GM19463 (cell line): Measurements from ENCODE around the gene GPN2.
"Not testable (repeated sequence)": the region's sequence is repeated elsewhere in the genome, so short reads cannot be mapped to it uniquely, and the experiment has no call there.

Source experiments
- ATAC-seq: cut with Tn5 transposase; IDR thresholded peaks from one replicate; pipeline ENCODE4 v1.9.1; 2021; ENCODE audit warnings: mild to moderate bottlenecking, moderate library complexity; ENCODE audit not compliant: unreplicated experiment

GPN2 gene

DNA sequence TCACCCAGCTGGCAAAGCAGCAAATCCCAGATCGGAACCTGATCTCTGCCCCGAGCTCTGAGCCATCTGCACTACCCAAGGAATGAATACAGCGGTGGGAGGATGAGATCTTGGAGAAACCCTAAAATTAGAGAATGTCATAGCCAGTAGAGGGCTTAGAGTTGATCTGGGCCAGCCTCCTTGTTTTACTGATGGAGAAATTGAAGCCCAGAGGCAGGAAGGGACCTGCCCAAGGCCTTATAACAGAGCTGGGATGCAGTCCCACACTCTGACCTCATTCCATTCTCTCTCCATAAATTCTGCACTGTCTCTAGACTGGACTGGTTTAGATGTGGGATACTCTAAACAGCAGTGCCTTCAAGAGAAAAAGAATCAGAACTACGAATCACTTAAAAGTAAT, 31.9 kb downstream of the GPN2 start:
- ATAC-seq = no peak

- no peak for ATAC-seq
These were observed 32.5 kb downstream of the GPN2 start for GRCh38 chr1:26857473-26858060.

DNA sequence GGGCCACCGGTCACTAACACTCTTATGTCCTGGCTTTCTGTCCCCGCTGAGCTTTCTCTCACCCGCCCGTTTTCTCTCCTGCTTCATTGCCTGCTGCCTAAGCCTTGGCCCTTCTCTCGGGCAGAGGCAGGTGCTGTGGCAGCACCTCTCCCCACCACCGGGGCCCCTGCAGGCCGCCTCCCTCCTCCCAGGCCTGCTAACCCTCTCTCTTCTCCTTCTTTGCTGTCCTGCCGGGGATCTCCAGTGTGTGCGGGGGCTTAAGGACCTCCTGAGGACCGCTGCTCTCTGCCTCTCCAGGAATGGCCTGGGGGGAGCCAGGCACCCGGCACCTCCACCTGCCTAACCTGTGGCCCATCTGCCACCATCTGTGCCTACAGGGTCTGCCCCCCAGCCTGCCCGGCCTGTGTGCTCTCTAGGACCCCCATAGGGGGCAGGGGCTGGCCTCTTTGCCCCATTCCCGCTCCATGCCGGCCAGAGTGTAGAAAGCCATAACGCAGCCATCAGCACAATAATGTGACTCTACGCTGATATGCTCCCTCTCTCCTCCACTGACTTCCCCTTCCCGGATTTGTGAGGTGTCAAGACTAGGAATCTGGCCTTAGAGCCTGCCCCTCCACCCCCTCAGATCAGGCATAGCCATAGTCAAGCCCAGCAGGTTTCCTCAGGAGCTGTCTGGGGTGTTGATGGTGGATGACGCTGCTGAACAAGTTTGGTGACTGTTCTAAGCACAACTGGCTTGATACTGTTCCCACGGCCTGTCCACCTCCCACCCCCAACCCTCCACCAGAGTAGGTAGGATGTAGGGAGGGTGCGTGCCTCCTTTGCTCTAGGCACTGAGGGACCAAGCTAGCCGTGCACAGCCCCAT, 33.2 kb downstream of the GPN2 start:
- no peak for ATAC-seq

DNA sequence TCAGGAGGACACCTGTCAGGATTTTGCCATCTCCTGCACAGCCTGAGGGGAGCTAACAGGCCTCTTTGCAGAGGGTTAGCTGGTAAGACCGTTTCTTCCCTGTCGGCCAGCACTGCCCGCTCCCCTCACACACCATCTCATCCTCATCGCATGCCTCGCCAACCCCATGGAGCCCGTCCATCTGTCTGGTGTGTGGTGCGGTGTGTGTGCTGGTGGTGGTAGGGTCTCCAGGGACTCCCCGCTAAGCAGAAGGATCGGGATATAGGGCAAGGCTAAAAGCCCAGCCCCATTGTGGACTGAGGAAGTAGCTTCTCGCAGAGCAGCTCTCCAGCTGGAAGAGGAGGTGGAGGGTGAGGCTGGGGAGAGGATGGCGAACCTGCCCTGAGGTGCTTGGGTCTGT, 33.9 kb downstream of the GPN2 start:
- no peak for ATAC-seq

DNA sequence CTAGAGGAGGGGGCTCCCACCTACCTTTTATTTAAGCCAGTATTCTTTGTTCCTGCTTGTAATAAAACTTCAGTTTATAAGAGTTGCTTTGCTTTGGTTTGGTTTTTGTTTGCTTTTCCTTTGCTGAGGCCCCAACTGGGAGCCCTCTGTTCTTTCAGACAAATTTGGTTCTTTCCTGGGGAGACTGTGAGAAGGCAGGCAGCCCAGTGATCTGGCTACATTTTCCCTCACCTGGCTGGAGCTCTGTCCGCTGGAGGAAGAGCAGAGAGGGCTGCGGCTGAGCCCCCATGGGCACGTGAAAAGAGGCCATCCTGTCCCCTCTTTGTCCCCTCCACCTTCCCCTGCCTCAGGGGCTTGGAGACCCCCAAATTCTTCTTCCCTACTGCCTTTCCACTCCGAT, 34.4 kb downstream of the GPN2 start:
- no peak for ATAC-seq

GRCh38 chr1:26854906-26855305, 35.2 kb downstream of the GPN2 start:
- no peak for ATAC-seq

GRCh38 chr1:26853600-26853999, 36.5 kb downstream of the GPN2 start:
- ATAC-seq = no peak

DNA sequence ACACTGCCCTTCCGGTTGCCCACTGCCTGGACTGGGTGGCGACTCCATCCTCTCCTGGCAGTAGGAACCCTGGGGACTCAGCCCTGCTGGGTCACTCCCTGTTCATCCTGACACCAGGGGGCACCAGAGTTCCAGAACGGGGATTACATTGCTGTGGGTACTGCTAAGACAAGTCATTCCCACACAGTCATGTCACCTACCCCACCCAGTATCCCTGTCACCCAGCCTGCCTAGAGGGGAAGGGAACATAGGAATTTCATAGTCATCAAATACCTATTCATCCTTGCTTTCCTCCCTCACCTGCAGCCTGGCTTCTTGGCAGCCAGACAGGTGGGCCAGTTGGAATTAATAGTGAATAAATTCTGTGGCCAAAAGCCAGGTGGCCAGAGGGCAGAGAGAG, 36.9 kb downstream of the GPN2 start:
- no peak for ATAC-seq

DNA sequence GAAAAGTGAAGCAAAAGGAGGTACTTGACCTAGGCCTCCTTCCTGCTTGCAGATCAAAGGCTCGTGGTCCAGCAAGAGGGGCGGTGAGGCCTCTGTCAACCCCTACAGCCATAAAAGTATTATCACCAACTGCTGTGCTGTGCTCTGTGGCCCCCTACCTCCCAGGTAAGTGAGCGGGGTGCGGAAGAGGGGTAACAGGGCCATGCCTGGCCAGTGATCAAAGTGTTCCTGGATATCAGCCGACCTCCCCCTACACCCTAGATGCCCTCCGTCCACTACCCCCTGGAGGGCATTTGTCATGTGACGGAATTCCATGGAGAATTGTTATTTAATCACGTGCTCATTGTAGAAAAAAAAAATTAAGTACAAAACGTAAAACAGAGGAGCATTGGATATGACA, 37.4 kb downstream of the GPN2 start:
- no peak for ATAC-seq

GRCh38 chr1:26851106-26851684, 38.9 kb downstream of the GPN2 start:
- no peak for ATAC-seq

- no peak for ATAC-seq
These were observed 40.9 kb downstream of the GPN2 start for GRCh38 chr1:26848941-26849774.

DNA sequence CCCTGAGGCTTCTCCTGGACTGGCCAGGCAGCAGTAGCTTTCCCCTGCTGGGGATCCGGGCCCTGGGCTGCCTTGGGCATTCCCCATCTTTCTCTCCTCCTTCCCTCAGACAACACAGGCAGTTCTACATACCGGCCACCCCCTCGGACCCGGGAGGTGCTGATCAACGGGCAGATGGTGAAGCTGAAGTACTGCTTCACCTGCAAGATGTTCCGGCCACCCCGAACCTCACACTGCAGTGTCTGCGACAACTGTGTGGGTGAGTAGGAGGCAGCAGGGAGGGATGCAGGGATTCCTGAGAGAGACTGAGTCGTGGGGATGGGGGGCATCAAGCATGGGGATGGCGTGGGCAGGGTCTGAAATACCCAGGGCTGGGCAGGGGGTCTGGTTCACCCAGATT, 41.6 kb downstream of the GPN2 start:
- ATAC-seq = no peak

DNA sequence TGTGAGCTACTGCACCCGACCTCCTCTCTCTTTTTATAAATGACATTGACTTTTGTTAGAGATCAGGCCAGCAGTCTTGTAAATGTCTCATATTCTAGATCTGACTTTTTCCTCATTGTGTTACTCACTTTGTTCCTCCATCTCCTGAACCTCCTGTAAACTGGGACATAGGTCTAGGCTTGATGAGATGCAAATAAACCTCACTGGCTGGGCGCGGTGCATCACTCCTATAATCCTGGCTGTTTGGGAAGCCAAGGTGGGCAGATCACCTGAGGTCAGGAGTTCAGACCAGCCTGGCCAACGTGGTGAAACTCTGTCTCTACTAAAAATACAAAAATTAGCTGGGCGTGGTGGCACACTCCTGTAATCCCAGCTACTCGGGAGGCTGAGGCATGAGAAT, 42.3 kb downstream of the GPN2 start:
- not testable (repeated sequence) for ATAC-seq

- no peak for ATAC-seq
These were observed 45.5 kb downstream of the GPN2 start for GRCh38 chr1:26844424-26845196.

- no peak for ATAC-seq
These were observed 50.3 kb downstream of the GPN2 start for GRCh38 chr1:26839779-26840178.

GRCh38 chr1:26839339-26839722, 50.8 kb downstream of the GPN2 start:
- no peak for ATAC-seq

DNA sequence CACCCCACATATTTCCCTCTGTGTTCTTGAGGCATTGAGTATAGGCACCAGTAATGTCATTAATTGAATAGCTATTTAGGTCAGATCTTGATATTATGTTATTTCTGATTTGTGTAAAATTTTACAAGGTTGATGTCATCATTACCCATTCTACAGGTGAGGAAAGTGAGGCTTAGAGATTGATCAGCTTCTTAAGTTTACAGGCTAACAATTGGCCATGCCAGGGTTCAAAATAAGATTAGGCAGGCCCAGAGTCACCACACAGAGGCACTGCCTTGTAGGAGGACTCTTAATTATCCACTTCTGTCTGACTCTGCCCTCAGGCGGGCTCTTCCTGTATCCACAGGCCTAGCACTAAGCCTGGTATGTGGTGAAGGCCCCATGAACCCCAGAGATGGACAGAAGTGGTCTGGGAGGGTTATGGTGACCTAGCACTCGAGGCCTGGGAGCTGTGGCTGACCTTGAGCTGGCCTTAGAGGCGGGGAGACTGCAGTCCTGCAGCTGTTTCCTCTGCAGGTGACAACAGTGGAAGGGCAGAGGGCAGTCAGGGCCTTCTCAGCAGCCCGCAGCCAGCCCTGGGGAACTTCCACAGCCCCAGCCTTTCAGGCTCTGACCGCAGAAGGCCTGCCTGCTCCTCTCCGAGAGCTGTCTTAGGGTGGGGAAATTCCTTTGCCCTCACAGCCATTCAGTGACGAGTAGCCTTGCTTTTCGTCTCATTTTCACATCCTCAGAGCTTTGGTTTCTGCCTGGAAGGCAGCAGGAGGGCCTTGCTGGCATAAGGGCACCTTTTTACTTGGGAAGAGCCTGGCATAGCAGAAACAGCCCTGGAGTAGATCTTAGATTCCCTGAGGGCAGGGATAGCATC, 51.4 kb downstream of the GPN2 start:
- peak; percentile 98 for ATAC-seq

GRCh38 chr1:26837665-26838064, 52.4 kb downstream of the GPN2 start:
- not testable (repeated sequence) for ATAC-seq
